GM23338 (cell line): ENCODE measurements around the gene ERMP1. TPM values are rescaled to one million over a fixed set of nuclear protein-coding genes. Genes with fewer than 3 reads are reported as not detected.

Experiments used
- polyA plus RNA-seq: library from polyadenylated mRNA; unstranded; fragments of >200 nt; fragmentation: Nextera tagmentation; extraction: Ambion mirVana; gene quantifications from 2 replicates; pipeline ENCODE4 v1.2.1, GENCODE V29; 2016
- total RNA-seq: library from RNA; depleted of rRNA; stranded (reverse); fragments of >200 nt; shearing (Covaris generic); gene quantifications from 2 replicates; pipeline ENCODE4 v1.2.3, GENCODE V29; 2014; rRNA removed

Gene ERMP1
- total and polyA plus RNA-seq, 2 experiments from 2014 or later: 5.3 to 23.4 TPM

Other genes with a start within 250 kb of the ERMP1 start
- gene RIC1, start 204.0 kb downstream of the ERMP1 start, total RNA-seq: 31.5 and 34.9 TPM in 2 replicates
- 5.7 and 7.8 TPM in 2 replicates for gene RIC1, start 204.0 kb downstream of the ERMP1 start, polyA plus RNA-seq
- not detected in 2 replicates for gene MLANA, start 57.8 kb upstream of the ERMP1 start, total RNA-seq
- gene MLANA, start 57.8 kb upstream of the ERMP1 start, polyA plus RNA-seq: 0.38 TPM in 1 of 2 replicates, not detected in the other
- 23.6 and 26.4 TPM in 2 replicates for gene RANBP6, start 182.5 kb upstream of the ERMP1 start, total RNA-seq
- gene RANBP6, start 182.5 kb upstream of the ERMP1 start, polyA plus RNA-seq: 6.6 and 9.4 TPM in 2 replicates